OCI-LY3 (cell line): Measurements from ENCODE around the gene RNPEP.
"Not testable (repeated sequence)": the region's sequence is repeated elsewhere in the genome, so short reads cannot be mapped to it uniquely, and the experiment has no call there.

Source experiments
- EZH2phosphoT487 ChIP-seq: fragments of 200-600 bp; shearing (Covaris generic); IDR thresholded peaks from 2 replicates; pipeline ENCODE4 v1.6.1; 2018; ENCODE audit warnings: antibody characterized with exemption, mixed run types, low read depth
- TF ChIP-seq, protein P1 (sequence below): fragments of 200-600, 300-600 bp; sonication (generic); IDR thresholded peaks from 2 replicates; pipeline ENCODE4 v1.5.1; 2014; ENCODE audit warnings: antibody characterized with exemption, low read length, low read depth

DNA sequence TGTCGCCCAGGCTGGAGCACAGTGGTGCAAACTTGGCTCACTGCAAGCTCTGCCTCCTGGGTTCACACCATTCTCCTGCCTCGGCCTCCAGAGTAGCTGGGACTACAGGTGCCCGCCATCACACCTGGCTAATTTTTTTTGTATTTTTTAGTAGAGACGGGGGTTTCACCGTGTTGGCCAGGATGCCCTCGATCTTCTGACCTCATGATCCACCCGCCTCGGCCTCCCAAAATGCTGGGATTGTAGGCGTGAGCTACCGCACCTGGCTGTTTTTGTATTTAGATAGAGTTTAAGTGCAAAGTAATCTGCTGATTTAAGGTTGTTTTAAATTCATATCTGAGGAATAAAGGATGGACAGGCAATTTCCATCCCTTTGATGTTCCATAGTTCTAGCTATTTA lies 20.1 kb upstream of the RNPEP start:
- TF ChIP-seq, protein P1, sequence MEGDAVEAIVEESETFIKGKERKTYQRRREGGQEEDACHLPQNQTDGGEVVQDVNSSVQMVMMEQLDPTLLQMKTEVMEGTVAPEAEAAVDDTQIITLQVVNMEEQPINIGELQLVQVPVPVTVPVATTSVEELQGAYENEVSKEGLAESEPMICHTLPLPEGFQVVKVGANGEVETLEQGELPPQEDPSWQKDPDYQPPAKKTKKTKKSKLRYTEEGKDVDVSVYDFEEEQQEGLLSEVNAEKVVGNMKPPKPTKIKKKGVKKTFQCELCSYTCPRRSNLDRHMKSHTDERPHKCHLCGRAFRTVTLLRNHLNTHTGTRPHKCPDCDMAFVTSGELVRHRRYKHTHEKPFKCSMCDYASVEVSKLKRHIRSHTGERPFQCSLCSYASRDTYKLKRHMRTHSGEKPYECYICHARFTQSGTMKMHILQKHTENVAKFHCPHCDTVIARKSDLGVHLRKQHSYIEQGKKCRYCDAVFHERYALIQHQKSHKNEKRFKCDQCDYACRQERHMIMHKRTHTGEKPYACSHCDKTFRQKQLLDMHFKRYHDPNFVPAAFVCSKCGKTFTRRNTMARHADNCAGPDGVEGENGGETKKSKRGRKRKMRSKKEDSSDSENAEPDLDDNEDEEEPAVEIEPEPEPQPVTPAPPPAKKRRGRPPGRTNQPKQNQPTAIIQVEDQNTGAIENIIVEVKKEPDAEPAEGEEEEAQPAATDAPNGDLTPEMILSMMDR, result not testable (repeated sequence)
- not testable (repeated sequence) for TF ChIP-seq EZH2phosphoT487
